HepG2 (cell line): ENCODE data around the gene HEY2. TPM values are rescaled to one million over a fixed set of nuclear protein-coding genes. Genes with fewer than 3 reads are reported as not detected.
A peak's percentile ranks its signal among the peaks of the same experiment; 100 is the strongest.

Experiments
- ARNT ChIP-seq: fragments of 450-650 bp; IDR thresholded peaks from 2 replicates; pipeline ENCODE4 v1.6.1; 2017
- KAT7 ChIP-seq: IDR thresholded peaks from 2 replicates; pipeline ENCODE4 v1.6.1; 2018; ENCODE audit warnings: borderline replicate concordance, missing compliant biosample characterization
- PCBP1 ChIP-seq: fragments of 200-400 bp; formaldehyde crosslinking; IDR thresholded peaks from 2 replicates; pipeline ENCODE4 v1.6.1; 2017; ENCODE audit warnings: mild to moderate bottlenecking, low read depth, low read length, borderline replicate concordance
- RELA ChIP-seq: sonication (generic); formaldehyde crosslinking; IDR thresholded peaks from 2 replicates; pipeline ENCODE4 v1.4.0; 2020; ENCODE audit warnings: missing genetic modification reagents
- TCF7 ChIP-seq: sonication (generic); IDR thresholded peaks from 2 replicates; pipeline ENCODE4 v1.6.1; 2016; ENCODE audit warnings: antibody characterized with exemption, low read depth
- ZNF660 ChIP-seq: sonication (generic); formaldehyde crosslinking; IDR thresholded peaks from 2 replicates; pipeline ENCODE4 v1.5.1; 2020; ENCODE audit warnings: mild to moderate bottlenecking, low read depth, missing genetic modification reagents, borderline replicate concordance
- ZNF713 ChIP-seq: sonication (generic); formaldehyde crosslinking; IDR thresholded peaks from 2 replicates; pipeline ENCODE4 v1.4.0; 2020; ENCODE audit warnings: mild to moderate bottlenecking, missing genetic modification reagents
- polyA plus RNA-seq, 8 experiments: library from polyadenylated mRNA; depleted of rRNA in 3 of 8; stranded (reverse) in 7 of 8; unstranded in 1 of 8; fragments of >200 nt; fragmentation: Illumina TruSeq in 4 of 8; extraction: Trizol in 4 of 8; gene quantifications; 2 replicates each; pipeline versions ENCODE4 v1.2.1 to v1.2.3, GENCODE V29; 2011 to 2016; ENCODE audit warnings: low read depth in 4 of 8, missing spikeins in 1 of 8, mixed read lengths in 1 of 8; ENCODE audit not compliant: insufficient read depth in 1 of 8
- total RNA-seq, 5 experiments: library from RNA; depleted of rRNA; stranded (reverse); fragments of >200 nt; fragmentation: Illumina TruSeq; extraction: Trizol; gene quantifications; 2 replicates each; pipeline ENCODE4 v1.2.3, GENCODE V29; 2016; ENCODE audit warnings: low read depth in 1 of 5
- TF ChIP-seq, protein P1 (sequence below), 2 experiments: sonication (generic) in 1 of 2; formaldehyde crosslinking in 1 of 2; IDR thresholded peaks; 2 replicates each; pipeline versions ENCODE4 v1.4.0 to v1.6.1; 2018 to 2020; ENCODE audit warnings: missing genetic modification reagents in 2 of 2, borderline replicate concordance in 1 of 2, low read depth in 1 of 2, mild to moderate bottlenecking in 1 of 2, missing biosample characterization in 1 of 2
- TF ChIP-seq, protein P2 (sequence below): sonication (generic); formaldehyde crosslinking; IDR thresholded peaks from 2 replicates; pipeline ENCODE4 v1.4.0; 2020; ENCODE audit warnings: missing genetic modification reagents, borderline replicate concordance
- TF ChIP-seq, protein P3 (sequence below): sonication (generic); formaldehyde crosslinking; IDR thresholded peaks from 2 replicates; pipeline ENCODE4 v1.4.0; 2020; ENCODE audit warnings: missing genetic modification reagents
- TF ChIP-seq, protein P4 (sequence below): sonication (generic); formaldehyde crosslinking; IDR thresholded peaks from 2 replicates; pipeline ENCODE4 v1.5.1; 2020; ENCODE audit warnings: missing genetic modification reagents, mild to moderate bottlenecking, borderline replicate concordance
- TF ChIP-seq, protein P5 (sequence below): sonication (generic); formaldehyde crosslinking; conservative IDR thresholded peaks from 2 replicates; pipeline ENCODE4 v1.8.0; 2022; ENCODE audit warnings: mild to moderate bottlenecking, moderate library complexity, missing genetic modification reagents
- TF ChIP-seq, protein P6 (sequence below): sonication (generic); formaldehyde crosslinking; IDR thresholded peaks from 2 replicates; pipeline ENCODE4 v1.4.0; 2020; ENCODE audit warnings: missing genetic modification reagents, mild to moderate bottlenecking, borderline replicate concordance

The HEY2 gene
- total and polyA plus RNA-seq, 2 of the 13 experiments (the other 11 are each of a cell fraction or from before 2014, with no cell fraction given) = 0.04 TPM

DNA sequence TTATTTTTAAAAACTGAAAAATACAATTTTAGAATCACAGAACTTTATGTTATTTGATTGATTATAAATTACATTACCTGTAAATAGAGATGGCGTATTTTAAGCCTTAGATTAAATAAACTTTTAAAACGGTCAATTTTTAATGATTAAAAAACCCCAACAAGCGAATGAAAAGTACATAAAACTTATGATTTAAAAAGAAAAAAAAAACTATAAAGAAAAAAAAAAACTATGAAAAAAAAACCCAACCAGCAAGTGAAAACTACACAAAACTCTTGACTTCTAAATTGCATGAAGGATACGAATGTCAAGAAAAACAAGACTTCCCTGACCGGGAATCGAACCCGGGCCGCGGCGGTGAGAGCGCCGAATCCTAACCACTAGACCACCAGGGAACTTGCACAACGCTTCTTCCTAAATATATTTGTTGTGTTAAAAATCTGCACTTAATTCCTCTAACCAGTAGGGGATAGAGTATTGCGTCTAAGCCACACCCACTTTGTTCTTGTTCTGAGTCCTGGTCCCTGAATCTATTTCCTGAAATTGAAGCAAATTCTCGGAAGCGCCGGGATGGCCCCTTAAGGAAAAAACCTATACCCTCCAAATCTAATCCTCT is 30.6 kb downstream of the HEY2 start (continued):
- TF ChIP-seq, protein P1, sequence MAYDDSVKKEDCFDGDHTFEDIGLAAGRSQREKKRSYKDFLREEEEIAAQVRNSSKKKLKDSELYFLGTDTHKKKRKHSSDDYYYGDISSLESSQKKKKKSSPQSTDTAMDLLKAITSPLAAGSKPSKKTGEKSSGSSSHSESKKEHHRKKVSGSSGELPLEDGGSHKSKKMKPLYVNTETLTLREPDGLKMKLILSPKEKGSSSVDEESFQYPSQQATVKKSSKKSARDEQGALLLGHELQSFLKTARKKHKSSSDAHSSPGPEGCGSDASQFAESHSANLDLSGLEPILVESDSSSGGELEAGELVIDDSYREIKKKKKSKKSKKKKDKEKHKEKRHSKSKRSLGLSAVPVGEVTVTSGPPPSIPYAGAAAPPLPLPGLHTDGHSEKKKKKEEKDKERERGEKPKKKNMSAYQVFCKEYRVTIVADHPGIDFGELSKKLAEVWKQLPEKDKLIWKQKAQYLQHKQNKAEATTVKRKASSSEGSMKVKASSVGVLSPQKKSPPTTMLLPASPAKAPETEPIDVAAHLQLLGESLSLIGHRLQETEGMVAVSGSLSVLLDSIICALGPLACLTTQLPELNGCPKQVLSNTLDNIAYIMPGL (CRISPR knock-in tag; IDR thresholded peaks at IDR 0.05; ENCODE audit: borderline replicate concordance in 1 of 2, low read depth in 1 of 2) = peak; percentile 97 to 99
- TF ChIP-seq TCF7 = no peak
- TF ChIP-seq KAT7 (CRISPR knock-in tag) = no peak
- TF ChIP-seq RELA (CRISPR knock-in tag) = 0 out of 2 replicates have a peak, but pooled peaks have one; percentile 70
- no peak for TF ChIP-seq ZNF660 (CRISPR knock-in tag)
- TF ChIP-seq, protein P2, sequence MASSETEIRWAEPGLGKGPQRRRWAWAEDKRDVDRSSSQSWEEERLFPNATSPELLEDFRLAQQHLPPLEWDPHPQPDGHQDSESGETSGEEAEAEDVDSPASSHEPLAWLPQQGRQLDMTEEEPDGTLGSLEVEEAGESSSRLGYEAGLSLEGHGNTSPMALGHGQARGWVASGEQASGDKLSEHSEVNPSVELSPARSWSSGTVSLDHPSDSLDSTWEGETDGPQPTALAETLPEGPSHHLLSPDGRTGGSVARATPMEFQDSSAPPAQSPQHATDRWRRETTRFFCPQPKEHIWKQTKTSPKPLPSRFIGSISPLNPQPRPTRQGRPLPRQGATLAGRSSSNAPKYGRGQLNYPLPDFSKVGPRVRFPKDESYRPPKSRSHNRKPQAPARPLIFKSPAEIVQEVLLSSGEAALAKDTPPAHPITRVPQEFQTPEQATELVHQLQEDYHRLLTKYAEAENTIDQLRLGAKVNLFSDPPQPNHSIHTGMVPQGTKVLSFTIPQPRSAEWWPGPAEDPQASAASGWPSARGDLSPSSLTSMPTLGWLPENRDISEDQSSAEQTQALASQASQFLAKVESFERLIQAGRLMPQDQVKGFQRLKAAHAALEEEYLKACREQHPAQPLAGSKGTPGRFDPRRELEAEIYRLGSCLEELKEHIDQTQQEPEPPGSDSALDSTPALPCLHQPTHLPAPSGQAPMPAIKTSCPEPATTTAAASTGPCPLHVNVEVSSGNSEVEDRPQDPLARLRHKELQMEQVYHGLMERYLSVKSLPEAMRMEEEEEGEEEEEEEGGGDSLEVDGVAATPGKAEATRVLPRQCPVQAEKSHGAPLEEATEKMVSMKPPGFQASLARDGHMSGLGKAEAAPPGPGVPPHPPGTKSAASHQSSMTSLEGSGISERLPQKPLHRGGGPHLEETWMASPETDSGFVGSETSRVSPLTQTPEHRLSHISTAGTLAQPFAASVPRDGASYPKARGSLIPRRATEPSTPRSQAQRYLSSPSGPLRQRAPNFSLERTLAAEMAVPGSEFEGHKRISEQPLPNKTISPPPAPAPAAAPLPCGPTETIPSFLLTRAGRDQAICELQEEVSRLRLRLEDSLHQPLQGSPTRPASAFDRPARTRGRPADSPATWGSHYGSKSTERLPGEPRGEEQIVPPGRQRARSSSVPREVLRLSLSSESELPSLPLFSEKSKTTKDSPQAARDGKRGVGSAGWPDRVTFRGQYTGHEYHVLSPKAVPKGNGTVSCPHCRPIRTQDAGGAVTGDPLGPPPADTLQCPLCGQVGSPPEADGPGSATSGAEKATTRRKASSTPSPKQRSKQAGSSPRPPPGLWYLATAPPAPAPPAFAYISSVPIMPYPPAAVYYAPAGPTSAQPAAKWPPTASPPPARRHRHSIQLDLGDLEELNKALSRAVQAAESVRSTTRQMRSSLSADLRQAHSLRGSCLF (CRISPR knock-in tag) = peak; percentile 70; the same call in 1 of the 2 replicates
- TF ChIP-seq ARNT = no peak
- TF ChIP-seq, protein P3, sequence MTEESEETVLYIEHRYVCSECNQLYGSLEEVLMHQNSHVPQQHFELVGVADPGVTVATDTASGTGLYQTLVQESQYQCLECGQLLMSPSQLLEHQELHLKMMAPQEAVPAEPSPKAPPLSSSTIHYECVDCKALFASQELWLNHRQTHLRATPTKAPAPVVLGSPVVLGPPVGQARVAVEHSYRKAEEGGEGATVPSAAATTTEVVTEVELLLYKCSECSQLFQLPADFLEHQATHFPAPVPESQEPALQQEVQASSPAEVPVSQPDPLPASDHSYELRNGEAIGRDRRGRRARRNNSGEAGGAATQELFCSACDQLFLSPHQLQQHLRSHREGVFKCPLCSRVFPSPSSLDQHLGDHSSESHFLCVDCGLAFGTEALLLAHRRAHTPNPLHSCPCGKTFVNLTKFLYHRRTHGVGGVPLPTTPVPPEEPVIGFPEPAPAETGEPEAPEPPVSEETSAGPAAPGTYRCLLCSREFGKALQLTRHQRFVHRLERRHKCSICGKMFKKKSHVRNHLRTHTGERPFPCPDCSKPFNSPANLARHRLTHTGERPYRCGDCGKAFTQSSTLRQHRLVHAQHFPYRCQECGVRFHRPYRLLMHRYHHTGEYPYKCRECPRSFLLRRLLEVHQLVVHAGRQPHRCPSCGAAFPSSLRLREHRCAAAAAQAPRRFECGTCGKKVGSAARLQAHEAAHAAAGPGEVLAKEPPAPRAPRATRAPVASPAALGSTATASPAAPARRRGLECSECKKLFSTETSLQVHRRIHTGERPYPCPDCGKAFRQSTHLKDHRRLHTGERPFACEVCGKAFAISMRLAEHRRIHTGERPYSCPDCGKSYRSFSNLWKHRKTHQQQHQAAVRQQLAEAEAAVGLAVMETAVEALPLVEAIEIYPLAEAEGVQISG (CRISPR knock-in tag) = peak; percentile 54; the same call in 1 of the 2 replicates
- TF ChIP-seq ZNF713 (CRISPR knock-in tag) = no peak
- TF ChIP-seq, protein P4, sequence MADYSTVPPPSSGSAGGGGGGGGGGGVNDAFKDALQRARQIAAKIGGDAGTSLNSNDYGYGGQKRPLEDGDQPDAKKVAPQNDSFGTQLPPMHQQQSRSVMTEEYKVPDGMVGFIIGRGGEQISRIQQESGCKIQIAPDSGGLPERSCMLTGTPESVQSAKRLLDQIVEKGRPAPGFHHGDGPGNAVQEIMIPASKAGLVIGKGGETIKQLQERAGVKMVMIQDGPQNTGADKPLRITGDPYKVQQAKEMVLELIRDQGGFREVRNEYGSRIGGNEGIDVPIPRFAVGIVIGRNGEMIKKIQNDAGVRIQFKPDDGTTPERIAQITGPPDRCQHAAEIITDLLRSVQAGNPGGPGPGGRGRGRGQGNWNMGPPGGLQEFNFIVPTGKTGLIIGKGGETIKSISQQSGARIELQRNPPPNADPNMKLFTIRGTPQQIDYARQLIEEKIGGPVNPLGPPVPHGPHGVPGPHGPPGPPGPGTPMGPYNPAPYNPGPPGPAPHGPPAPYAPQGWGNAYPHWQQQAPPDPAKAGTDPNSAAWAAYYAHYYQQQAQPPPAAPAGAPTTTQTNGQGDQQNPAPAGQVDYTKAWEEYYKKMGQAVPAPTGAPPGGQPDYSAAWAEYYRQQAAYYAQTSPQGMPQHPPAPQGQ (CRISPR knock-in tag) = no peak
- TF ChIP-seq PCBP1 = no peak
- TF ChIP-seq, protein P5, sequence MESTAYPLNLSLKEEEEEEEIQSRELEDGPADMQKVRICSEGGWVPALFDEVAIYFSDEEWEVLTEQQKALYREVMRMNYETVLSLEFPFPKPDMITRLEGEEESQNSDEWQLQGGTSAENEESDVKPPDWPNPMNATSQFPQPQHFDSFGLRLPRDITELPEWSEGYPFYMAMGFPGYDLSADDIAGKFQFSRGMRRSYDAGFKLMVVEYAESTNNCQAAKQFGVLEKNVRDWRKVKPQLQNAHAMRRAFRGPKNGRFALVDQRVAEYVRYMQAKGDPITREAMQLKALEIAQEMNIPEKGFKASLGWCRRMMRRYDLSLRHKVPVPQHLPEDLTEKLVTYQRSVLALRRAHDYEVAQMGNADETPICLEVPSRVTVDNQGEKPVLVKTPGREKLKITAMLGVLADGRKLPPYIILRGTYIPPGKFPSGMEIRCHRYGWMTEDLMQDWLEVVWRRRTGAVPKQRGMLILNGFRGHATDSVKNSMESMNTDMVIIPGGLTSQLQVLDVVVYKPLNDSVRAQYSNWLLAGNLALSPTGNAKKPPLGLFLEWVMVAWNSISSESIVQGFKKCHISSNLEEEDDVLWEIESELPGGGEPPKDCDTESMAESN (CRISPR knock-in tag) = no peak
- TF ChIP-seq, protein P6, sequence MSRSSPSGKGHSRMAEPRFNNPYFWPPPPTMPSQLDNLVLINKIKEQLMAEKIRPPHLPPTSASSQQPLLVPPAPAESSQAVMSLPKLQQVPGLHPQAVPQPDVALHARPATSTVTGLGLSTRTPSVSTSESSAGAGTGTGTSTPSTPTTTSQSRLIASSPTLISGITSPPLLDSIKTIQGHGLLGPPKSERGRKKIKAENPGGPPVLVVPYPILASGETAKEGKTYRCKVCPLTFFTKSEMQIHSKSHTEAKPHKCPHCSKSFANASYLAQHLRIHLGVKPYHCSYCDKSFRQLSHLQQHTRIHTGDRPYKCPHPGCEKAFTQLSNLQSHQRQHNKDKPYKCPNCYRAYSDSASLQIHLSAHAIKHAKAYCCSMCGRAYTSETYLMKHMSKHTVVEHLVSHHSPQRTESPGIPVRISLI (CRISPR knock-in tag) = peak; percentile 47; the same call in 1 of the 2 replicates
